Measurements from ENCODE around the gene RBCK1. TPM values are rescaled to one million over a fixed set of nuclear protein-coding genes. Genes with fewer than 3 reads are reported as not detected.

RBCK1 gene
- total and polyA plus RNA-seq, 9 of the 15 experiments (the other 6 are each of a cell fraction or from before 2014, with no cell fraction given), result 5.9 to 59.3 (median 26.5) TPM

- TF ChIP-seq ZNF174 (CRISPR knock-in tag; IDR thresholded peaks at IDR 0.05) (no peak), TARDBP (IDR thresholded peaks at IDR 0.05) (no peak), ZNF395 (CRISPR knock-in tag; IDR thresholded peaks at IDR 0.05) (no peak), ZNF583 (CRISPR knock-in tag; IDR thresholded peaks at IDR 0.05) (no peak), PPARD (CRISPR knock-in tag; IDR thresholded peaks at IDR 0.05) (no peak), ZNF280A (IDR thresholded peaks at IDR 0.05; ENCODE audit: low read depth, partially characterized antibody) (no peak), ILK (tag; IDR thresholded peaks at IDR 0.05; ENCODE audit: borderline replicate concordance, low read depth) (no peak), ID3 (CRISPR knock-in tag; IDR thresholded peaks at IDR 0.05) (no peak), ID3 (tag; IDR thresholded peaks at IDR 0.05) (no peak), CXXC5 (CRISPR knock-in tag; IDR thresholded peaks at IDR 0.05) (no peak), RUNX1 (IDR thresholded peaks at IDR 0.05; ENCODE audit: low read depth) (no peak), AFF4 (CRISPR knock-in tag; IDR thresholded peaks at IDR 0.05) (no peak), NCOA4 (IDR thresholded peaks at IDR 0.05; ENCODE audit: partially characterized antibody) (no peak), RBM17 (IDR thresholded peaks at IDR 0.05; ENCODE audit: borderline replicate concordance, low read depth, low read length) (no peak), EZH2 (IDR thresholded peaks at IDR 0.05; ENCODE audit: borderline replicate concordance, low read depth, low read length) (no peak), ZNF75A (CRISPR knock-in tag; IDR thresholded peaks at IDR 0.05) (no peak), PTRF (tag; IDR thresholded peaks at IDR 0.05) (no peak)
- DNase-seq (ENCODE audit: extremely low read depth in 1 of 4, low spot score in 3 of 4) (no peak), ATAC-seq (no peak), FAIRE-seq (no peak)
- CTCF ChIA-PET (ENCODE audit: low intra/inter-chr PET ratio), result interaction anchor here (0.9 to 2.1 kb wide), 4 partner anchors 48 to 126 kb away, joined by 4 to 13 read pairs (median 8); partner anchors contain the start of gene RBCK1
- no TSS peak for BruUV-seq (replicated peaks)
- Histone ChIP-seq H3K9ac (ENCODE audit: insufficient read depth in 1 of 2, low read depth in 2 of 2, low read length in 2 of 2) (no peak overlapping the region), H4K20me1 (replicated peaks; ENCODE audit: control insufficient read depth, insufficient read depth, low read length) (no peaks in the 10 kb centered on the region), H3K4me3 (no peak overlapping the region), H3K27me3 (ENCODE audit: control insufficient read depth in 2 of 2, insufficient read depth in 2 of 2, low read length in 2 of 2) (no peaks in the 10 kb centered on the region), H3K9me1 (ENCODE audit: control insufficient read depth, insufficient read depth, low read length) (no peaks in the 10 kb centered on the region), H2AFZ (ENCODE audit: low read depth, low read length) (no peak overlapping the region), H3K9me3 (replicated peaks; ENCODE audit: control insufficient read depth, insufficient read depth, low read depth, low read length) (no peaks in the 10 kb centered on the region), H3K36me3 (ENCODE audit: control insufficient read depth, insufficient read depth, low read length) (peaks cover 79% of the 10 kb centered on the region; the same call in 2 of the 3 replicates), H3K4me2 (ENCODE audit: insufficient read depth, low read length) (no peak overlapping the region), H3K79me2 (ENCODE audit: control insufficient read depth, insufficient read depth, low read length) (no peaks in the 10 kb centered on the region), H3K27ac (ENCODE audit: extremely low read depth, low read depth, low read length) (no peak overlapping the region), H3K4me1 (replicated peaks in 1 of 2; ENCODE audit: control insufficient read depth in 2 of 2, insufficient read depth in 2 of 2, low read length in 2 of 2) (no peaks in the 10 kb centered on the region; a peak in 1 of 5 replicates)
- POLR2A ChIA-PET, result no interaction called here
- in situ Hi-C loops (cut with MboI), result loop anchor here (5.0 kb wide), 1 partner anchor 127 kb away; no protein-coding TSS in a partner anchor
- 90% methylated on average over 2 of the region's 2 CpGs for WGBS (ENCODE audit: insufficient coverage, low coverage, missing lambda C conversion rate)
- intact Hi-C loops (cut with micrococcal nuclease), result loop anchor here (1.0 kb wide), 2 partner anchors 48 to 125 kb away; no protein-coding TSS in a partner anchor
Measured at GRCh38 chr20:479487-479886, 71.4 kb downstream of the RBCK1 start.
